D721Med (cell line): ENCODE measurements around the gene CCR6.

Experiments used
- DNase-seq: peaks from one replicate; pipeline ENCODE4 v3.0.0; 2011; ENCODE audit warnings: low spot score; ENCODE audit not compliant: insufficient read length
- FAIRE-seq: peaks from 2 replicates; lab custom pipeline; 2011; peaks lifted over from hg19 to GRCh38; lab: Jason Lieb, UNC
- TF ChIP-seq, protein P1 (sequence below): IDR thresholded peaks from 2 replicates; pipeline ENCODE4 v1.5.1; 2012; ENCODE audit warnings: mild to moderate bottlenecking, control low read depth; ENCODE audit not compliant: insufficient read depth; ENCODE audit errors: missing control alignments

CCR6 gene

DNA sequence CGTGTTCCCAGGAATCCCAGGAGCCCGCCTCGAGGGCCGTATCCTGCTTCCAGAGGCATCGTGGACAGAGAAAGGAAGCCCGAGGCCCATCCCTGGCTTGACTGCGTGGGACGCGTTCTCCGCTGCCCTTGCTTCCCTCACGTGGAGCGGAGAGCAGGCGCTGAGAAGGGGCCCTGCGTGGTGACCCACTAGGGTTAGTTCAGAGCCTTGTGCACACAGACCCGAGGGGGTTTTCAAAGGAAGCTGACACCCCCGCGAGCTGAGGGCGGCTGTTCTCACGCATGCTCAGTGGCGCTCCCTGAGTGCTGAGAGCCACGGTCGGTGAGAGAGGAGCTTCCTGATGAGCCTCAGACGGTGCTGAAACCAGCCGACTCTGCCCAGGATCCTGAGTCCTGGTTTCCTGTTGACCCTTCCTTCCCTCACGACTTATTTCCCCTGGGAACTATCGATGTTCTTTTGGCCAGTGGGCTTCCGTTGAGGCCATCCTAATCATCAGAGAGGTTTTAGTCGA, 28.9 kb upstream of the CCR6 start:
- DNase-seq: no peak
- TF ChIP-seq, protein P1, sequence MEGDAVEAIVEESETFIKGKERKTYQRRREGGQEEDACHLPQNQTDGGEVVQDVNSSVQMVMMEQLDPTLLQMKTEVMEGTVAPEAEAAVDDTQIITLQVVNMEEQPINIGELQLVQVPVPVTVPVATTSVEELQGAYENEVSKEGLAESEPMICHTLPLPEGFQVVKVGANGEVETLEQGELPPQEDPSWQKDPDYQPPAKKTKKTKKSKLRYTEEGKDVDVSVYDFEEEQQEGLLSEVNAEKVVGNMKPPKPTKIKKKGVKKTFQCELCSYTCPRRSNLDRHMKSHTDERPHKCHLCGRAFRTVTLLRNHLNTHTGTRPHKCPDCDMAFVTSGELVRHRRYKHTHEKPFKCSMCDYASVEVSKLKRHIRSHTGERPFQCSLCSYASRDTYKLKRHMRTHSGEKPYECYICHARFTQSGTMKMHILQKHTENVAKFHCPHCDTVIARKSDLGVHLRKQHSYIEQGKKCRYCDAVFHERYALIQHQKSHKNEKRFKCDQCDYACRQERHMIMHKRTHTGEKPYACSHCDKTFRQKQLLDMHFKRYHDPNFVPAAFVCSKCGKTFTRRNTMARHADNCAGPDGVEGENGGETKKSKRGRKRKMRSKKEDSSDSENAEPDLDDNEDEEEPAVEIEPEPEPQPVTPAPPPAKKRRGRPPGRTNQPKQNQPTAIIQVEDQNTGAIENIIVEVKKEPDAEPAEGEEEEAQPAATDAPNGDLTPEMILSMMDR: no peak
- no peak for FAIRE-seq

DNA sequence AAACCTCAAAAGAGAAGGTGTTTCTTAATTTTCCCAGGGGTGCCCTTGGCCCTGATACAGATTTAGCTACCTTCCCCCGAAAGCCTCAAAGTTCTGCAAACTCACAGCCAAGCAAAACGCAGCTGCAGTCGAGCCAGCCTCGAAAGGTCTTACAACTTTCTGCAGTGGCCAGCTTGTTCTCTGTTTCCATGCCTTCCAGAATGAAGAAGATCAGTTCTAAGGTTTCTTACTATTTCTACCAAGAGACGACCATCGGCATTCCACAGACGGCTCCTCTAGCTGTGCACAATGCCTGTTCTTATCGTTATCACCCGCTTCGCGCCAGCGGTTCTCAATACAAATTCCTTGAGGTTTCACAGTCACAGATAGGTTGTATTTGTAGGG, 28.5 kb upstream of the CCR6 start:
- TF ChIP-seq, protein P1: no peak
- FAIRE-seq (no peak), DNase-seq (no peak)

DNA sequence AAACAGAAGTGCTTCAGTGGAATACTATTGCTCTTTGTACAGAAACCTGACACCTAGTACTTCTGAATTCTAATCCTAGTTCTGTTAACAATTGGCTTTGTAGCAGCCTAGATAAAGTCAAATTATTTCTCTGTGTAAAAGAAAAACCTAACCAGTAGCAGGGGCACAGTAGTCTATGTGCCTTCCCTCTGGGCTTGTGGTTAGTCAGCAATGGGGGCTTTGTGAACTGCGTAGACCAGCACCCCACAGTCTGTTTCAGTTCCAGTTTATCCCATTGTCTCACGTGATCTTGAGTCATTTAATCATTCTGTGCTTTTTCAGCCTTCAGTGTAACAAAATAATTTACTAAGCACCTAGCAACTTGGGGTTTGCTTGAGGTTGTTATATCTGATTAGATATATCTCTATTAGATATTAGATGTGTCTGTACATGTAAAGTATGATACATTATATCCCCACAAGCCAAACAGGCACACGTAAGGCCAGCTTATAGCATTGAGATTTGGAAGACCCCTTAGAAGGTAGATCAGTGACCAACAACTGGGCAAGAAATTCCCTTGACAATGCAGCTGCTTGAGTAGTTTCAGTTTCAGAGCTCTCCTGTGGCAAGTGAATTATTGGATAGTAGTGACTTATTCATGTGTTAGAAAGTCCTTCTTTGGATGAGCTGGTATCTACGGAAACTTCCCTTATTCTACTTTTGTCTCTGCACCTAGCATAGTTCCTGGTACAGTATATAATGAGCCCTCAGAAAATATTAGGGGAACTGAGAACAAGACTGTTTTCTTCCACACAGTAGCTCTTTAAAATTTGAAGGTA, 27.9 kb upstream of the CCR6 start:
- no peak for FAIRE-seq
- DNase-seq: no peak
- TF ChIP-seq, protein P1: no peak

DNA sequence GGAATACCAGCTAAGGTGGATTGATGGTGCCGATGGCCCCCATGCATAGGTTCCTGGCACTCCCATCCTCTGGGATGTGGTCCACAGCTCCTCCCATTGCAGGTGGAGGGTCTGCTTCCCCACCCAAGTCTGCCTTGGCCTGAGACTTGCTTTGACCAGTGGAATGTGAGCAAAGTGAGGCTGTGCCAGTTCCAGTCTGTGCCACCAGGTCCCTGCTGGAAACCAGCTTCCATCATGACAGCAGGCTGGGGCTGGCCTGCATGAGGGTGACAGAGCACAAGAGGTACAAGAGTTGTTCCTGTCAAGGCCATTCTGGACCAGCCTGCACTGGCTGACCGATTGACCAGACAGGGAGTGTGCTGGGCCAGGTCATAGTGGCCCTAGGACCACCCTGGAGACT, 27.0 kb upstream of the CCR6 start:
- DNase-seq (no peak), FAIRE-seq (no peak)
- TF ChIP-seq, protein P1: no peak

DNA sequence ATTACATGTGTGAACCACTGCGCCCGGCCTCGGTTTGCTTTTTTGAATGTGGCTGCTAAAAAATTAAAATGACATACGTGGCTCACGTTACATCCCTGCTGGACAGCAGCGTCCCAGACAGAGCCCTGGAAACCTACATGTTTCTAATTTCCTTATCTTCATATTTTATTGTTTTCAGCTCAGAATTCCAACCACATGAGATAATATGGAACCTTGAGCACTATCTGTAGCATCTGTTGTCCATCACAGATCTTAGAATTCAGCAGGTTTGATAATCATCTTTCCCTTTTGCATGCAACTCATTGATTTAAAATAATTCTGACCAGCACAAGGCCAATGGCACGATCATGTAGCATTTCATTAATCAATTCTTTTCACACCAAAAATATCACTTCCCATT, 25.9 kb upstream of the CCR6 start:
- TF ChIP-seq, protein P1: no peak
- no peak for FAIRE-seq
- no peak for DNase-seq

DNA sequence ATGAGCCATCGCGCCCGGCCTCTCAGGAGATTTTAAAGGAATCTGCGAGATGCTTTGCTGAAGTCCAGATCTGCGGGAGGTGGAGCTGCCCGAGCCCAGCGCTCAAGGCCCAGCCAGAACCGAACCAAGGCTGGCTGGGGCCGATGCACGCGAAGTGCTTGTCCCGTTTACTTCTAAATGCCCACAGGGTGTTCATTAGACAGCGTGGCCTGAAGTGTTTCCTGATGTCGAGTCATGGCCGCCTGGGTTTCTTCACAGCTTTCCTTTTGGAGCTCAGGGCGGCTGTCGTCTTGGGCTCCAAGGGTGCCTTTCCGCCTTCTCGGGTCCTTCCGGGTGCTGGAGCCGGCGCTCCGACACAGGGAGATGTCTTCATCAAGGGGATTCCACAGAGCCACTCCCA, 25.1 kb upstream of the CCR6 start:
- FAIRE-seq: no peak

DNA sequence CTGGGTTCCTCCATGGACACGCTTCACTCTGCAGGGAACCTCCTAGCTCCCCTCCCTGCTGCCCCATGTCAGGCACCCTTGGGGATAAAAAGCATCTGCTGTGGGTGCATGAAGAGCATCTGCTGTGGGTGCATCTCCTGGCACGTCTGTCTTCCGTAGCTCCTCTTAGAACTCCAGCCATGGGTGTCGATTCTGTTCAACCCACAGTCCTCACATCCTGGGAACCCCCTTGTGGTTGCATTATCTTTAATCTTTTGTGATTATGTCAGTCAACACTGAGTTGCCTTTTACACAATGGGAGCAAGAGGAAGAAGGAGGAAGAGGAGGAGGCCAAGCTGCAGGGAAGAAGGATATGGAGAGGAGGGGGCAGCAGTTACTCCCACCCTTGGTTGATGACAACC, 24.1 kb upstream of the CCR6 start:
- no peak for FAIRE-seq
- DNase-seq: no peak
- TF ChIP-seq, protein P1: no peak

More for the DNA sequence above, 25.1 kb upstream of the CCR6 start:
- TF ChIP-seq, protein P1: no peak
- DNase-seq: no peak
